Airway epithelial cell (primary cell): ENCODE results near the gene ABCA4. TPM values are rescaled to one million over a fixed set of nuclear protein-coding genes. Genes with fewer than 3 reads are reported as not detected.

ENCODE experiments used
- total RNA-seq: library from RNA; depleted of rRNA; stranded (reverse); fragments of >200 nt; gene quantifications from 2 replicates; pipeline ENCODE4 v1.2.3, GENCODE V29; 2015

Gene ABCA4
- 0.42 and 0.56 TPM in 2 replicates for total RNA-seq

GRCh38 chr1:94120991-94121390 is at the start of gene ABCA4:
Gene ABCA4, minus strand, starts transcription at chr1:94121148. Its CDS starts 103 bp downstream, at chr1:94121045.

Other genes with a start within 250 kb of the ABCA4 start
- gene DNTTIP2, start 241.9 kb downstream of the ABCA4 start, total RNA-seq, result 38.4 and 51.1 TPM in 2 replicates
- 14.2 and 19.0 TPM in 2 replicates for gene GCLM, start 211.7 kb downstream of the ABCA4 start, total RNA-seq
- 13.6 and 16.2 TPM in 2 replicates for gene ARHGAP29, start 116.4 kb upstream of the ABCA4 start, total RNA-seq